Endothelial cell (in vitro differentiated cells): ENCODE results near the gene PIP5K1B. TPM values are rescaled to one million over a fixed set of nuclear protein-coding genes. Genes with fewer than 3 reads are reported as not detected.

Experiments used
- DNase-seq: peaks from one replicate; pipeline ENCODE4 v3.0.0; 2021; ENCODE audit warnings: low spot score
- H3K27ac Mint-ChIP-seq: one replicate; pipeline ENCODE4 v1.8.0; 2021; ENCODE audit warnings: mixed read lengths, inconsistent platforms; ENCODE audit not compliant: unreplicated experiment
- H3K27me3 Mint-ChIP-seq: one replicate; pipeline ENCODE4 v1.8.0; 2021; ENCODE audit warnings: mild to moderate bottlenecking, moderate library complexity, mixed read lengths, inconsistent platforms; ENCODE audit not compliant: unreplicated experiment
- H3K36me3 Mint-ChIP-seq: one replicate; pipeline ENCODE4 v1.8.0; 2021; ENCODE audit warnings: mild to moderate bottlenecking, low read depth, mixed read lengths, inconsistent platforms; ENCODE audit not compliant: unreplicated experiment
- H3K4me1 Mint-ChIP-seq: one replicate; pipeline ENCODE4 v1.8.0; 2021; ENCODE audit warnings: mild to moderate bottlenecking, mixed read lengths, inconsistent platforms; ENCODE audit not compliant: unreplicated experiment
- H3K4me3 Mint-ChIP-seq: one replicate; pipeline ENCODE4 v1.8.0; 2021; ENCODE audit warnings: mild to moderate bottlenecking, mixed read lengths, inconsistent platforms; ENCODE audit not compliant: unreplicated experiment
- H3K9me3 Mint-ChIP-seq: one replicate; pipeline ENCODE4 v1.8.0; 2021; ENCODE audit warnings: mixed read lengths, inconsistent platforms; ENCODE audit not compliant: unreplicated experiment
- CTCF ChIP-seq: fragments of 200-600 bp; sonication (generic); IDR thresholded peaks from one replicate; pipeline ENCODE4 v1.5.0; 2021; ENCODE audit warnings: antibody characterized with exemption; ENCODE audit not compliant: unreplicated experiment
- total RNA-seq: library from RNA; stranded (reverse); fragmentation: NEBNext Ultra II Directional; extraction: Animal tissue kit (Norgen Biotek cat#: 25700); gene quantifications from one replicate; pipeline ENCODE4 v1.2.1, GENCODE V29; 2021; ENCODE audit not compliant: unreplicated experiment

PIP5K1B gene
- total RNA-seq, 1 donor from 2014 or later = 1.8 TPM

- no peaks in the 10 kb centered on the region for H3K9me3 Mint-ChIP-seq
- H3K4me1 Mint-ChIP-seq = peaks cover 26% of the 10 kb centered on the region
- H3K27ac Mint-ChIP-seq = no peak overlapping the region
- H3K27me3 Mint-ChIP-seq = no peaks in the 10 kb centered on the region
- TF ChIP-seq CTCF = no peak
- H3K36me3 Mint-ChIP-seq = no peaks in the 10 kb centered on the region
- H3K4me3 Mint-ChIP-seq = no peak overlapping the region
- no peak for DNase-seq
Observed at GRCh38 chr9:68947015-68947414, 242.0 kb downstream of the PIP5K1B start.

GRCh38 chr9:68947842-68948569 is 243.0 kb downstream of the PIP5K1B start:
- no peak overlapping the region for H3K27ac Mint-ChIP-seq
- H3K4me3 Mint-ChIP-seq = no peak overlapping the region
- peaks cover 36% of the 10 kb centered on the region for H3K4me1 Mint-ChIP-seq

GRCh38 chr9:68949271-68950000 is 244.4 kb downstream of the PIP5K1B start:
- no peak overlapping the region for H3K4me3 Mint-ChIP-seq
- no peaks in the 10 kb centered on the region for H3K36me3 Mint-ChIP-seq
- no peak for TF ChIP-seq CTCF
- H3K4me1 Mint-ChIP-seq = peaks cover 49% of the 10 kb centered on the region
- no peaks in the 10 kb centered on the region for H3K9me3 Mint-ChIP-seq
- no peak for DNase-seq
- peaks cover 2% of the 10 kb centered on the region for H3K27me3 Mint-ChIP-seq
- no peak overlapping the region for H3K27ac Mint-ChIP-seq

More at GRCh38 chr9:68947842-68948569, 243.0 kb downstream of the PIP5K1B start:
- no peak for DNase-seq
- no peak for TF ChIP-seq CTCF
- Mint-ChIP-seq H3K36me3 (no peaks in the 10 kb centered on the region), H3K9me3 (no peaks in the 10 kb centered on the region), H3K27me3 (peaks cover under 1% of the 10 kb centered on the region)

GRCh38 chr9:68950188-68950587 is 245.1 kb downstream of the PIP5K1B start:
- peaks cover 2% of the 10 kb centered on the region for H3K27me3 Mint-ChIP-seq
- no peaks in the 10 kb centered on the region for H3K9me3 Mint-ChIP-seq
- no peak overlapping the region for H3K27ac Mint-ChIP-seq
- H3K36me3 Mint-ChIP-seq = no peaks in the 10 kb centered on the region
- H3K4me1 Mint-ChIP-seq = peaks cover 56% of the 10 kb centered on the region
- DNase-seq = no peak
- no peak overlapping the region for H3K4me3 Mint-ChIP-seq
- no peak for TF ChIP-seq CTCF

GRCh38 chr9:68950689-68951088 is 245.6 kb downstream of the PIP5K1B start:
- no peaks in the 10 kb centered on the region for H3K9me3 Mint-ChIP-seq
- peaks cover 2% of the 10 kb centered on the region for H3K27me3 Mint-ChIP-seq
- H3K4me3 Mint-ChIP-seq = no peak overlapping the region

More at GRCh38 chr9:68950689-68951088, 245.6 kb downstream of the PIP5K1B start:
- Mint-ChIP-seq H3K4me1 (peaks cover 60% of the 10 kb centered on the region), H3K36me3 (no peaks in the 10 kb centered on the region), H3K27ac (peak overlapping the region; percentile 50)
- DNase-seq = no peak
- no peak for TF ChIP-seq CTCF
